ENCODE data around the gene CHD5. TPM values are rescaled to one million over a fixed set of nuclear protein-coding genes. Genes with fewer than 3 reads are reported as not detected.

Gene CHD5
- total RNA-seq, 1 experiment from 2014 or later: 2.4 TPM

DNA sequence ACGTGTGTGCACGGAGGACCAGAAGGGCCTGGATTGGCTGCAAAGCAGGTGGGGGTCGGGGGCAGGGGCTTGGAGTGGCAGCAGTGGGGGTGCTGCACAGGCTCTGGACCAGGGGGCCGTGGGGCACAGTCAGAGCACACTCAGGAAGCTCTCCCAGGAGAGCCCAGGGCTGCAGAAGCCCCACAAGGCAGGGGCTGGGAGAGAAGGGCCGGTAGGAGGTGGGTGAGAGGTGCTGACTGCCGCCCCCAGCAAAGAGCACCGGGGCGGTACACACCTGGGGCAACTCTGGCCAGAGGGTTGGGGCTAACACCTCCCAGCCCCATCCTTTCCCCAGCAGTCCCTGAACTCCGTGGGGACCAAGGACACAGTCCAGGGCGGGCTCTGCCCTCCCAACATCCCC is 13.9 kb downstream of the CHD5 start:
- ChIA-PET CTCF (interaction anchor here (1.2 to 1.5 kb wide), 2 partner anchors 19 to 58 kb away, joined by 3 read pairs; no protein-coding TSS in a partner anchor), POLR2A (no interaction called here)
- H3K4me1 Mint-ChIP-seq: peaks cover 2% of the 10 kb centered on the region; the same call in 1 of the 2 replicates
- no peak for TF ChIP-seq OVOL2 (CRISPR knock-in tag; IDR thresholded peaks at IDR 0.05; ENCODE audit: borderline replicate concordance)
- TF ChIP-seq NR1H2 (CRISPR knock-in tag; IDR thresholded peaks at IDR 0.05): no peak
- TF ChIP-seq NFATC4 (CRISPR knock-in tag; IDR thresholded peaks at IDR 0.05): no peak
- no peak for TF ChIP-seq ZNF263 (CRISPR knock-in tag; IDR thresholded peaks at IDR 0.05; ENCODE audit: low read depth)
- TF ChIP-seq, protein P1, sequence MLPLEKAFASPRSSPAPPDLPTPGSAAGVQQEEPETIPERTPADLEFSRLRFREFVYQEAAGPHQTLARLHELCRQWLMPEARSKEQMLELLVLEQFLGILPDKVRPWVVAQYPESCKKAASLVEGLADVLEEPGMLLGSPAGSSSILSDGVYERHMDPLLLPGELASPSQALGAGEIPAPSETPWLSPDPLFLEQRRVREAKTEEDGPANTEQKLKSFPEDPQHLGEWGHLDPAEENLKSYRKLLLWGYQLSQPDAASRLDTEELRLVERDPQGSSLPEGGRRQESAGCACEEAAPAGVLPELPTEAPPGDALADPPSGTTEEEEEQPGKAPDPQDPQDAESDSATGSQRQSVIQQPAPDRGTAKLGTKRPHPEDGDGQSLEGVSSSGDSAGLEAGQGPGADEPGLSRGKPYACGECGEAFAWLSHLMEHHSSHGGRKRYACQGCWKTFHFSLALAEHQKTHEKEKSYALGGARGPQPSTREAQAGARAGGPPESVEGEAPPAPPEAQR (CRISPR knock-in tag; IDR thresholded peaks at IDR 0.05): no peak
- no peak for TF ChIP-seq ESRRA (CRISPR knock-in tag; IDR thresholded peaks at IDR 0.05; ENCODE audit: borderline replicate concordance)
- no peak for TF ChIP-seq FOXK1 (CRISPR knock-in tag; IDR thresholded peaks at IDR 0.05)
- no peak for TF ChIP-seq NR3C1 (CRISPR knock-in tag; conservative IDR thresholded peaks at IDR 0.05; ENCODE audit: low read depth)
- TF ChIP-seq FOXJ3 (CRISPR knock-in tag; IDR thresholded peaks at IDR 0.05; ENCODE audit: borderline replicate concordance): no peak
- TF ChIP-seq GRHL2 (CRISPR knock-in tag; IDR thresholded peaks at IDR 0.05; ENCODE audit: insufficient replicate concordance, severe bottlenecking): no peak
- H3K27ac Mint-ChIP-seq: no peak overlapping the region
- H3K4me3 Mint-ChIP-seq: no peak overlapping the region
- H3K36me3 Mint-ChIP-seq: no peaks in the 10 kb centered on the region
- no peak for ATAC-seq
- no peak for DNase-seq (ENCODE audit: low spot score)
- no peaks in the 10 kb centered on the region for H3K9me3 Mint-ChIP-seq
- H3K27me3 Mint-ChIP-seq (ENCODE audit: low read depth): no peaks in the 10 kb centered on the region

DNA sequence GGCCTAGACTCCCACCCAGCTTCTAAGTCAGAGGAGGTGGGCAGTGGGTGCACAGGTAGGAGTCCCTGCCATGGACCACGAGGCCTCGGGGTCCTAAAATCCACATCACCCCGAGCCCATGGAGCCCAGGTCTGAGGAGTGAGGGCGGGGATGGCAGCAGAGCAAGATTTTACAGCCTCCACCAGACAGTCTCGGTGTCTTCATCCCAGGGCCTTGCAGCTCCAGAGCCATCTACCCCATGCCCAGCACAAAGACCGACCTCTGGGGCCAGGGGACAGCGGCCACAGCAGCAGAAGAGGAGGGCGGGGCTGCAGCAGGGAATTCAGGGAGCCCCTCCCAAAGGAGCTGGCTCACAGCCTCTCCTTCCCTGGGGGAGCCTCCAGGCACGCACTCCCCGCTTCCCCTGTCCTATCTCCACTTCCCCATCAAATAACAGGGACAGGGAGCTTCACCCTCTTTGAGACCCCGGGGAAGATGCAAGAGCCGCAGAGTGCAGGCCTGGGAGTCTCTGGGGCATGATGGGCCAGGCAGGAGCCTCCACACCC is 14.6 kb downstream of the CHD5 start:
- H3K27me3 Mint-ChIP-seq (ENCODE audit: low read depth): no peaks in the 10 kb centered on the region
- no peaks in the 10 kb centered on the region for H3K36me3 Mint-ChIP-seq
- peaks cover 6% of the 10 kb centered on the region for H3K4me1 Mint-ChIP-seq
- DNase-seq (ENCODE audit: low spot score) (no peak), ATAC-seq (no peak)
- H3K27ac Mint-ChIP-seq: no peak overlapping the region
- POLR2A ChIA-PET: no interaction called here
- TF ChIP-seq, protein P2, sequence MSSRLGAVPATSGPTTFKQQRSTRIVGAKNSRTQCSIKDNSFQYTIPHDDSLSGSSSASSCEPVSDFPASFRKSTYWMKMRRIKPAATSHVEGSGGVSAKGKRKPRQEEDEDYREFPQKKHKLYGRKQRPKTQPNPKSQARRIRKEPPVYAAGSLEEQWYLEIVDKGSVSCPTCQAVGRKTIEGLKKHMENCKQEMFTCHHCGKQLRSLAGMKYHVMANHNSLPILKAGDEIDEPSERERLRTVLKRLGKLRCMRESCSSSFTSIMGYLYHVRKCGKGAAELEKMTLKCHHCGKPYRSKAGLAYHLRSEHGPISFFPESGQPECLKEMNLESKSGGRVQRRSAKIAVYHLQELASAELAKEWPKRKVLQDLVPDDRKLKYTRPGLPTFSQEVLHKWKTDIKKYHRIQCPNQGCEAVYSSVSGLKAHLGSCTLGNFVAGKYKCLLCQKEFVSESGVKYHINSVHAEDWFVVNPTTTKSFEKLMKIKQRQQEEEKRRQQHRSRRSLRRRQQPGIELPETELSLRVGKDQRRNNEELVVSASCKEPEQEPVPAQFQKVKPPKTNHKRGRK (CRISPR knock-in tag; IDR thresholded peaks at IDR 0.05; ENCODE audit: borderline replicate concordance): no peak
- no peaks in the 10 kb centered on the region for H3K9me3 Mint-ChIP-seq
- no peak overlapping the region for H3K4me3 Mint-ChIP-seq
- CTCF ChIA-PET: interaction anchor here (1.2 to 1.5 kb wide), 2 partner anchors 20 to 57 kb away, joined by 3 read pairs; no protein-coding TSS in a partner anchor

DNA sequence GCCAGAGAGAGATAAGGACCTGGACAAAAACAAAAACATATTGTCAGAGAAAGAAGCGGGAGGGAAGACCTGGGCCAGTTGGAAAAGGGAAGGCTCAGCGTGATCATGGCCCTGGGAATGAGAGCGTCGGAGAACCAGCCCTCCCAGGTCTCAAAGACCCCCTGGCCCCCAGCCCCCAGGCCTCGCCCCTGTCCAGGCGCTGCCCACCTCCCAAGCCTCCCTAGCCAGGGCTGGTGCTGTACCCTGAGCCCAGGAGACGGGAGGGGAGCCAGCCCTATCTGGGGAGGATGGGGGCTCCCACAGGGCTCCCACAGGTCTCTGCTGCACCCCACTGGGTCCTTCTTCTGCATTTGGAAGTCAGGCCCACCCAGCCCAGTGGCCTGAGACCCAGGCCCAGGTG is 15.1 kb downstream of the CHD5 start:
- ATAC-seq: no peak
- no peak overlapping the region for H3K27ac Mint-ChIP-seq
- H3K36me3 Mint-ChIP-seq: no peaks in the 10 kb centered on the region
- CTCF ChIA-PET: interaction anchor here (1.2 kb wide), 1 partner anchor 56 kb away, joined by 3 read pairs; no protein-coding TSS in a partner anchor
- POLR2A ChIA-PET: no interaction called here
- DNase-seq (ENCODE audit: low spot score): no peak
- H3K27me3 Mint-ChIP-seq (ENCODE audit: low read depth): no peaks in the 10 kb centered on the region
- H3K4me1 Mint-ChIP-seq: peaks cover 6% of the 10 kb centered on the region
- H3K4me3 Mint-ChIP-seq: no peak overlapping the region
- no peaks in the 10 kb centered on the region for H3K9me3 Mint-ChIP-seq
- TF ChIP-seq GTF2I (CRISPR knock-in tag; conservative IDR thresholded peaks at IDR 0.05): no peak
- TF ChIP-seq SMAD3 (CRISPR knock-in tag; IDR thresholded peaks at IDR 0.05; ENCODE audit: borderline replicate concordance): no peak
- no peak for TF ChIP-seq TEAD4 (CRISPR knock-in tag; IDR thresholded peaks at IDR 0.05)
- TF ChIP-seq, protein P3, sequence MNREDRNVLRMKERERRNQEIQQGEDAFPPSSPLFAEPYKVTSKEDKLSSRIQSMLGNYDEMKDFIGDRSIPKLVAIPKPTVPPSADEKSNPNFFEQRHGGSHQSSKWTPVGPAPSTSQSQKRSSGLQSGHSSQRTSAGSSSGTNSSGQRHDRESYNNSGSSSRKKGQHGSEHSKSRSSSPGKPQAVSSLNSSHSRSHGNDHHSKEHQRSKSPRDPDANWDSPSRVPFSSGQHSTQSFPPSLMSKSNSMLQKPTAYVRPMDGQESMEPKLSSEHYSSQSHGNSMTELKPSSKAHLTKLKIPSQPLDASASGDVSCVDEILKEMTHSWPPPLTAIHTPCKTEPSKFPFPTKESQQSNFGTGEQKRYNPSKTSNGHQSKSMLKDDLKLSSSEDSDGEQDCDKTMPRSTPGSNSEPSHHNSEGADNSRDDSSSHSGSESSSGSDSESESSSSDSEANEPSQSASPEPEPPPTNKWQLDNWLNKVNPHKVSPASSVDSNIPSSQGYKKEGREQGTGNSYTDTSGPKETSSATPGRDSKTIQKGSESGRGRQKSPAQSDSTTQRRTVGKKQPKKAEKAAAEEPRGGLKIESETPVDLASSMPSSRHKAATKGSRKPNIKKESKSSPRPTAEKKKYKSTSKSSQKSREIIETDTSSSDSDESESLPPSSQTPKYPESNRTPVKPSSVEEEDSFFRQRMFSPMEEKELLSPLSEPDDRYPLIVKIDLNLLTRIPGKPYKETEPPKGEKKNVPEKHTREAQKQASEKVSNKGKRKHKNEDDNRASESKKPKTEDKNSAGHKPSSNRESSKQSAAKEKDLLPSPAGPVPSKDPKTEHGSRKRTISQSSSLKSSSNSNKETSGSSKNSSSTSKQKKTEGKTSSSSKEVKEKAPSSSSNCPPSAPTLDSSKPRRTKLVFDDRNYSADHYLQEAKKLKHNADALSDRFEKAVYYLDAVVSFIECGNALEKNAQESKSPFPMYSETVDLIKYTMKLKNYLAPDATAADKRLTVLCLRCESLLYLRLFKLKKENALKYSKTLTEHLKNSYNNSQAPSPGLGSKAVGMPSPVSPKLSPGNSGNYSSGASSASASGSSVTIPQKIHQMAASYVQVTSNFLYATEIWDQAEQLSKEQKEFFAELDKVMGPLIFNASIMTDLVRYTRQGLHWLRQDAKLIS (CRISPR knock-in tag; IDR thresholded peaks at IDR 0.05; ENCODE audit: borderline replicate concordance): no peak
- TF ChIP-seq NR2C2 (CRISPR knock-in tag; IDR thresholded peaks at IDR 0.05): no peak
- TF ChIP-seq, protein P4, sequence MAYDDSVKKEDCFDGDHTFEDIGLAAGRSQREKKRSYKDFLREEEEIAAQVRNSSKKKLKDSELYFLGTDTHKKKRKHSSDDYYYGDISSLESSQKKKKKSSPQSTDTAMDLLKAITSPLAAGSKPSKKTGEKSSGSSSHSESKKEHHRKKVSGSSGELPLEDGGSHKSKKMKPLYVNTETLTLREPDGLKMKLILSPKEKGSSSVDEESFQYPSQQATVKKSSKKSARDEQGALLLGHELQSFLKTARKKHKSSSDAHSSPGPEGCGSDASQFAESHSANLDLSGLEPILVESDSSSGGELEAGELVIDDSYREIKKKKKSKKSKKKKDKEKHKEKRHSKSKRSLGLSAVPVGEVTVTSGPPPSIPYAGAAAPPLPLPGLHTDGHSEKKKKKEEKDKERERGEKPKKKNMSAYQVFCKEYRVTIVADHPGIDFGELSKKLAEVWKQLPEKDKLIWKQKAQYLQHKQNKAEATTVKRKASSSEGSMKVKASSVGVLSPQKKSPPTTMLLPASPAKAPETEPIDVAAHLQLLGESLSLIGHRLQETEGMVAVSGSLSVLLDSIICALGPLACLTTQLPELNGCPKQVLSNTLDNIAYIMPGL (CRISPR knock-in tag; IDR thresholded peaks at IDR 0.05): no peak
- TF ChIP-seq SMAD4 (CRISPR knock-in tag; IDR thresholded peaks at IDR 0.05): no peak
- TF ChIP-seq, protein P5, sequence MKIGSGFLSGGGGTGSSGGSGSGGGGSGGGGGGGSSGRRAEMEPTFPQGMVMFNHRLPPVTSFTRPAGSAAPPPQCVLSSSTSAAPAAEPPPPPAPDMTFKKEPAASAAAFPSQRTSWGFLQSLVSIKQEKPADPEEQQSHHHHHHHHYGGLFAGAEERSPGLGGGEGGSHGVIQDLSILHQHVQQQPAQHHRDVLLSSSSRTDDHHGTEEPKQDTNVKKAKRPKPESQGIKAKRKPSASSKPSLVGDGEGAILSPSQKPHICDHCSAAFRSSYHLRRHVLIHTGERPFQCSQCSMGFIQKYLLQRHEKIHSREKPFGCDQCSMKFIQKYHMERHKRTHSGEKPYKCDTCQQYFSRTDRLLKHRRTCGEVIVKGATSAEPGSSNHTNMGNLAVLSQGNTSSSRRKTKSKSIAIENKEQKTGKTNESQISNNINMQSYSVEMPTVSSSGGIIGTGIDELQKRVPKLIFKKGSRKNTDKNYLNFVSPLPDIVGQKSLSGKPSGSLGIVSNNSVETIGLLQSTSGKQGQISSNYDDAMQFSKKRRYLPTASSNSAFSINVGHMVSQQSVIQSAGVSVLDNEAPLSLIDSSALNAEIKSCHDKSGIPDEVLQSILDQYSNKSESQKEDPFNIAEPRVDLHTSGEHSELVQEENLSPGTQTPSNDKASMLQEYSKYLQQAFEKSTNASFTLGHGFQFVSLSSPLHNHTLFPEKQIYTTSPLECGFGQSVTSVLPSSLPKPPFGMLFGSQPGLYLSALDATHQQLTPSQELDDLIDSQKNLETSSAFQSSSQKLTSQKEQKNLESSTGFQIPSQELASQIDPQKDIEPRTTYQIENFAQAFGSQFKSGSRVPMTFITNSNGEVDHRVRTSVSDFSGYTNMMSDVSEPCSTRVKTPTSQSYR (CRISPR knock-in tag; IDR thresholded peaks at IDR 0.05): no peak
- TF ChIP-seq ZNF138 (CRISPR knock-in tag; conservative IDR thresholded peaks at IDR 0.05): no peak
